Fibroblast of skin of left quadriceps (primary cell): ENCODE measurements around the gene GJD3.

ENCODE experiments used
- DNase-seq, 2 experiments: peaks; one replicate each; pipeline ENCODE4 v3.0.0-alpha.2; 2013; ENCODE audit warnings: low read depth in 2 of 2

GJD3 gene

DNA sequence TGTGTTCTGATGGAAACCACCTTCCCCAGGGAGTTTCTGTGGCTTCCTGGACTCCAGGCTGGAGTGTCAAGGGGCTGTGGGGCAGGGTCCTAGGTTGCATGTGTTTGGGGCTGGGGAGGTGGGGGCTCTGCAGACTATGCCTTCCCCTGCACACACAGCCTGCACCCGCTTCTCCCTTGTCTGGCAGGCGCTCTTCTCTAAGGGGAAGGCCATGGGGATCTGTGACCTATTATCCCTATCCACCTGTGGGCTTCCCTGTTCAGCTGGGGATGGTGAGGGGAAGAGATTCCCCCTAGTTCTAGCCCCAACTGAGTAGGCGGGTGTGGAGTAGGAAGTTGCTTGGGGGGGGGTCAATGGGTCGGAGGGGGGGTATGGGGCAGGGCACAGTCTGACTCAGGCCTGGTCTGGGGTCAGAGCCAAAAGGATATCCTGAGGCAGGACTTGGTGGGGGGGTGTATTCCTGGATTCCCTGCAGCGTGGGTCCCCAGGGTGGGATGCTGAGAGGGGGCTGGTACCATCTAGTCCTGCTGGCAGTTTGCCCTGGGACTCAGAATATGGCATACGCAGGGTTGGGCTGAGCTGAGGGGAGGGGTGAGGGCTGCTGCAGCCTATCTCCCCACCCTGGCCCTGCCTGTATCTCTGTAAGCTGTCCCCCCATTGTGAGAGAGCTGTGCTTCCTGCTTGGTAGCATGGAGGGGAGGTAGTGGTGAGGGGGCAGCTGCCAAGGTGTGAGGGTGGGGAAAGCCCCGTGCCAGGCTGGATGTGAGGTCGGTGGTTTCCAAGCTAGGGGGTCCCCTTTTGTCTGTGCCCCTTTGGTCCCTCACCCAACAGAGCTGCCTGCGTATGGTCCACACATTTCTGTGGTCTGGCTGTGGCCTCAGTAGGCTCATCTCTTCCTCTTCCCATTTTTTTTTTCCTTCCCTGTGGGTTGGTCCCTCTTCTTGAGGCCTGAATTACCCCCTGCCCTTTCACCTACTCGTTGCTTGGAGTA is 40.9 kb downstream of the GJD3 start:
- no peak for DNase-seq

DNA sequence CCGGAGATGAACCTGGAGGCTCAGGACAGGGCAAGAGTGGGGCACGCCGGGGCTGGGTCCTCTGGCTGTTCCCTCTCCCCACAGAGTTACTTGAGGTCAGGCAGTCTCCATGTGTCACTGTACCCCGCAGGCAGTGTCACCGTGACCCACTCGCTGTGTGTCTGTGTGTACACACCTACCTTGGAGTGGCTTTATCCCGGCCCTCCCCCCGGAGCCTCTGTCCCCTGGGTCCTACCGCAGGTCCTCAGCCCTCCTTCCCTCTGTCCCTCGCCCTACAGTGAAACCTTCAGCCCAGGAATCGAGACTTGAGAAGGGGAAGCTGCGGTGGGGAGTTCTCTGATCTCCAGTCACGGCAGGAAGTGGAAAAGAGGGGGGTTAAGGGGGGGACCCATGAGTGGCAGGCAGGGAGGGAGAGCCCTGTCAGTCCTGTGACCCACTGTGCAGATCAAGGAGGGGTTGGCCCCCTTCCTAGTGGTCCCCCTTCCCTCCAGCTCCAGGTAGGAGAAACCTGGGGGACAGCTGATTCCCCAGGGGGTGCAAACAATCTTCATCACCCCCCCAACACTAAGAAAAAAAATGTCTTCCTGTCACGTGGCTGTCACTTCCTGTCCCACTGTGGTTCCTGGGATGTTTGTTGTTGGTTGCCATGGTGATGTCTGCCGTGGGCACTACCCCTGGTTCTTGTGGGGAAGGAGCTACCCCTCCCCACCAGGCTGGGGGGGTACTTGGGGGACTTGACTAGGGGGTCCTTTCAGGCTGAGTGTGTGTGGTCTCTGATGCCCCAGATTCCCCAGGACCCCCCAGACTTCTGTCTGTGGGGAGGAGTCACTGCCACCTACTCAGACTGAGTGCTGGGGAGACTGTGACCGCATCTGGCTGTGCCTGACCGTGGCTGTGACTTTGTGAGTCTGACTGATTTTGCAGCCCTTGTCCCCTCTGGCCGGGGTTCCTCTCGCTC is 41.9 kb downstream of the GJD3 start:
- DNase-seq, result no peak

GRCh38 chr17:40321961-40322357 is 42.6 kb downstream of the GJD3 start:
- DNase-seq, result no peak

- no peak for DNase-seq
These were observed 43.0 kb downstream of the GJD3 start for GRCh38 chr17:40321524-40321929.

DNA sequence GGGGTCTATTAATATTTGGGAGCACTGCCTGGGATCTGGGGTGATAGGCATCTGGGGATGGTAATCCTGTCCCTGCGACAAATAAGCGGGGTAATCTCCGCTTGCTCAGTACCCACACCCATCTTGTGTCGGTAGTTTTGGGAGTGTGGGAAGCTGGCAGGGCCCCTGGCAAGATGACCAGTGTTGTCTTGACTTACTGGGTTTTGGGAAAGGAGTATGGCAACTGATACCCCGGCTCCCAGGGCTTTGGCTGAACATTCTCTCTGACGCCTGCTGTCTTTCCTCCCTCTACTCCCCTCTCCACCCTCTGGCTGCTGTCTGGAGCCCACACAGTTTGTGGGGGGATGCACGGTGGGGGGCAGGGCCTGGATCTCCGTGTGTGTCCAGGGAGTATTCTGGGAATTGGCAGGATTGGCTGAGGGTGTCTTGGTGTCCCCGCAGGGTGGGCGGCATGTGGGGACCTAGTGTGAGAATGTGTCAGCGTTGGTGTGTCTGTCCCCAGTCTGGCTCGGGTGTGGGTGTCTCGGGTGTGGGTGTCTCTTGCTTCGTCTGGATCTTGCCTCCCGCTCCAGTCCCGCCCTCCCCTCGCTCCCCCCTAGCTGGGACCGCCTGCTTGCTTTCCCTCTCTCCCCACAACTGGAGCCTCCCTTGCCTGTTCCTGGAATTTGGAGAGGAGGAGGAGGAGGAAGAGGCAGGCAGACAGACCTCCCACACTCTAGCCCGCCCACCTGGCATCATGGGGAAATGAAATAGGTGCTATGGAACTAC is 43.6 kb downstream of the GJD3 start:
- DNase-seq, result no peak

DNA sequence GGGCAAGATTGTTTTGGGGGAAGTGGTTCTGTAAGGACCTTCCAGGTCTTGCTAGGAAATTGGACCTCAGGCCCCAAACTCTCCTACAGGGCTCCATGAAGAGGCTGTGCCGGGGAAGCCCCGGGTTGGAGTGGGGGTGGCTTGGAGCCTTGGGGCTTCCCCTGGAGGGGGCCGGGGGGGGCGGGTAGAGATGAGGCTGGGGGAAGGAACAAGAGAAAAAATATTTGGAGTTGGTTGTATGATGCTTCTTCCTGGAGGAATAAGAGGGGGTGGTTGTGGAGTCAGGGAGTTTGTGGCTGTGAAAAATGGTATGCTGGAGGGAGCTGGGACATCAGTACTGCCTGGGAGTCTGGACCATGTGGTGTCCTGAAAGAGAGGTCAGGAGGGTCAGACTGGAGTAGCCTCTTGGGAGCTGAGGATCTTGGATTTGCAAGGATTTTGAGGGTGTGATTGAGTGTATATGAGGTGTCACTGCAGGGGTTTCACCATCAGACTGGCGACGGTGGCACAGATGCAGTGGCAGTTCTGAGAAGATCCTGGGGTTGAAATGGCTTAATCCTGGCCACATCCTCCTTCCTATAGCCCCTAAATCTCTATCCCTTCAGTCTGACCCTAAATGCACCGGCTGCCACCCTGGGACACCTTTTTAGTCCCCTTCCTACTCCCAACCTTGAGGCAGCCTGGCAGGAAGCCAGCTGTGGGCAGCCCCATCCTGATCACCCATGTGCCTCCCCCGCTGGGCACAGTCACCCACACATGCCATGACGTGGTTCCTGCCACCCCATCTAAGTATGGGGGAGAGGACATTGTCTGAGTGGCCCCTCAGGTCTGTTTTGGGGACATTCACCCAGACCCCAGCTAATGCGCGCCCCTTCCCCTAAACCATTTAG is 44.6 kb downstream of the GJD3 start:
- DNase-seq, result no peak

DNA sequence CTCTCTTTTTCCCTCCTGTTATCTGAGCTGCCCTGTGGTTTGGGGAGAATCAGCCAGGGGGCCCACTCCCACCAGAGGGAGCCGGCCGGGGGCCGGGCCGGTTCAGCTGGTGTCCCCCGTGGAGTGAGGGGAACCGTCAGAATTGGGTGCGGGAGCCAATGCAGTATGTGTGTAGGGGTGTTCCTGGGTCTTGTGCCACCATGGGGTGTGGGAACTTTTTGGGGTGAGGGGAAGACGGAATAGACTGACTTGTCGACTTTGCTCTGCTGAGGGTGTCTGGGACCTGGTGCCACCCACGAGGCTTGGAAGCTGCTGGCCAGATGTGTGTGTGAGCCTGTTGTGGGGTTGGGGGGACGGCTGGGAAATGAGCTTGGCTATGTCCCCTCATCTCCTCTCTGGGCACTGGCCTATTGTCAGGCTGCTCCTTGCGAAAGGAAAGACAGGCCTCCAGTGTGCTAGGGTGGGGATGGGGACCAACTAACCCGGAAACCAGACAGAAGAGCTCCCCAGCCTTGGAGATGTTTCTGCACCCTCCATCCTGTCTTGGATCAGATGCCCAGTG is 45.6 kb downstream of the GJD3 start:
- no peak for DNase-seq

DNA sequence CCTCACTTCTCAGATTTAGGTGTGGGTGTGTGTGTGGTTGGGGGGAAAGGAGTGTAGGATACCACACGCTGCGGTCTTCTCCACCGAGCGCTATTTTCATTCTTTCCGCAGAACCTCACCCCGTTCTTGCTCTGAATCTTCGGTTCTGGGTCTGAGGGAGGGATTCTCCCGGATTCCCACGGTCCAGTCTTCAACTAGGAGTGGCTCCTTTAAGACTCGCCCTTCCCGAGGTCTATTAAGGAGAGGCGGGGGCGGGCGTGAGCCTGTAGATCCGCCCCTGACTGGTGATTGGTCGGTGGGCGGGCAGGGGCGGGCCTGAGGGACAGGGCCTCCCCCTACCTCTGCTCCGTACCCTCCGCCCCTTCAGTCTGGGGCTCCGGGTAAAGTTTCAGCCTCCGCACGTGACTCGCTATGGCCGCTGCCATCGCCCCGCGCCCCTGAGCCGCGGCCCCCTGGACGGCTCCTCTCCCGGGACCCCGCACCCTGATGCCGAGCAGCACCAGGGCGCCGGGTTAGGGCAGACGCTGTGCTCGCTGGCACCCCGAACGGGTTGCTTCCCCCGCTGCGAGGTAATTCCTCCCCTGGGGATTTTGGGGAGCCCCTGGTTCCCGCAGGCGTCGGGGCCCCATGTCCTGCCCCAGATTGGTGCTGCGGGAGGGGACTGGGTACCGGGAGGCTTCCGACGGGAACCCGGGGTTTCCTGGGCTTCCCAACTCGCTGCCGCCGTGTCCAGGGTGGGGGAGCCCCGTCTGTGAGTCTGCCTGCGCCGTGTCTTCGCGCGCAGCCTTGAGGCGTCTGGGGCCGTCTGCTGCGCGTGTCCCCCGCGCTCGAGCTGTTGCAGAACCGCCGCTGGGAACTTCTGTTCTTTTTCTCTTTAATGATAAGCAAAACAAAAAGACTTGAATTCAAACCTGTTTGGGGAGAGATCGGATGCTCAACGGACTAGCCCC is 46.4 kb downstream of the GJD3 start:
- peak; percentile 90 to 92 for DNase-seq

DNA sequence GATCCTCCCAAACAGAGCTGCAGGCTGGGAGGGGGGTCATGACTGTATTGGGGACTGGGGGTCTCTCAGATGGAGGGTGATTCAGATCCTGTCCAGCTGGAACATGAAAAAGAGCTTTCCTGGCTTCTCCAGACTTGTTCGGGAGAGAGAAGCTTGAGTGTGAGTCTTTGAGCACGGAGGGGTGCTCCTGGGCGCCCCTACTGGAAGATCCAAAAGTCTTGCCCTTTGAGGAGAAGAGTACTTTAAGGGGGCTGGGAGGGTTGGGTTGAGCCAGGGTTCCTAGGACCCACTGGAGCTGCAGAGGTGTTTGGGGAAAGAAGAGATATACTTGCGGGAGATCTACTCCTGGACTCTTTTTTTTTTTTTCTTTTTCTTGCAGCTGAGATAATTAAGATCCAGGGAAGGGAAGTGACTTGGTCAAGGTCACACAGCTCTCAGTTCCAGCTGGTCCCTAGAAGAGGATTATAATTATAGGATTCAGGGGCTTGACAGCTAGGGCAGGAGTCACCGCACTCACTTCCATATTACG is 47.1 kb downstream of the GJD3 start:
- no peak for DNase-seq

DNA sequence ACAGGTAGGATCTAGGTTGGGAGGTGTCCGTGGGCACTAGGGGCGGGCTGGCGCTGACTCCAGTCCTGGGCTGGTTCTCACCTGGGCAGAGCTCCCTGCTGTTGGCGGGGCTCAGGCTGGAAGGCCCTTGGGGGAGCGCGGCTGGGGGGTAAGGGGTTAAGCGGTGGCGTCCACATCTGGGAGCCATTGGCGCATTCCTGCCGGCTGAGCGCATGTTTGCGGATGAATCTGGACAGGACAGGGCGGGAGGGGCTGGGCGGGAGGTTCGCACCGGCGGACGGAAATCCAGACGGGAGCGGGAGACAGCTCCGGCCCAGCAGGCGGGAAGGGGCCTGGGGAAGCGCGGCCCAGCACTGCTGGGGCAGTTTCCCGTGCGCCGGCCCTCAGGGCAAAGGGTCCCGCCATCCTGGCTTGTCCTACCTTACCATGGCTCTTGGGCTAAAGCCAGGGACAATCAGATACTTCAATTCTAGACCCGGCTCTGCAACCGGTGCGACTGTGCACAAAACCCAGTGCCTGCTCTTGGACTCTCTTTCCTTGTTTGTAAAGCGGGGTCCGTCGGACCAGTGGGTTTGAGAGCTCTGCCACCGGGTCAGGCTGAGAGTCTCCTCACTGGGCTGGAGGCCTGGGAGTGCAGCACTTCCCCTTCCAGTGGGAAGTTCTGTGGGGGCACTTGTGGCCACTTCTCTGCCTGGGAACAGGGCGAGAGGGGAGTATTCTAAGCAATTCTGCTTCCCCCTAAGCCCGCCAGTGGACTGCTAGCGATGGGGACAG is 47.8 kb downstream of the GJD3 start:
- peak in 1 of 2 experiments; percentile 59 for DNase-seq

- DNase-seq, result no peak
These were observed 48.6 kb downstream of the GJD3 start for GRCh38 chr17:40315678-40316570.

- DNase-seq, result no peak
These were observed 49.3 kb downstream of the GJD3 start for GRCh38 chr17:40315206-40315605.

DNA sequence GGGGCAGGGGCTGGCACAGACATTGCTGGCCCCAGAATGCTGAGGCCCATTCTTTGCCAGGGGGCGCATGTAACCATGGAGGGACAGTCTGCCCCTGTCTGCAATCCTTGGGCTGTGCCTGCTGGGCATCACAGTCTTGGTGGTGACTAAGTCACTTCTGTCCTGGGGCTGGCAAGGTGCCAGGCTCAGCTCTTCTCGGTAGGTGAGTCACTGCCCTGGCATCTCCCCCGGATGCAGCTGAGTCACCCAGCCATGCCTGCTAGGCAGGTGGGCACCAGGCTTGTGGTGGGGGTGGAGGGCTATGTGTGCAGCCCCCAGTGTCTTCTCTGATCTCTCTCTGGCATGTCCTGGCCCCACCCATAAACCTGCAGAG is 50.0 kb downstream of the GJD3 start:
- DNase-seq, result peak in 1 of 2 experiments; percentile 58

DNA sequence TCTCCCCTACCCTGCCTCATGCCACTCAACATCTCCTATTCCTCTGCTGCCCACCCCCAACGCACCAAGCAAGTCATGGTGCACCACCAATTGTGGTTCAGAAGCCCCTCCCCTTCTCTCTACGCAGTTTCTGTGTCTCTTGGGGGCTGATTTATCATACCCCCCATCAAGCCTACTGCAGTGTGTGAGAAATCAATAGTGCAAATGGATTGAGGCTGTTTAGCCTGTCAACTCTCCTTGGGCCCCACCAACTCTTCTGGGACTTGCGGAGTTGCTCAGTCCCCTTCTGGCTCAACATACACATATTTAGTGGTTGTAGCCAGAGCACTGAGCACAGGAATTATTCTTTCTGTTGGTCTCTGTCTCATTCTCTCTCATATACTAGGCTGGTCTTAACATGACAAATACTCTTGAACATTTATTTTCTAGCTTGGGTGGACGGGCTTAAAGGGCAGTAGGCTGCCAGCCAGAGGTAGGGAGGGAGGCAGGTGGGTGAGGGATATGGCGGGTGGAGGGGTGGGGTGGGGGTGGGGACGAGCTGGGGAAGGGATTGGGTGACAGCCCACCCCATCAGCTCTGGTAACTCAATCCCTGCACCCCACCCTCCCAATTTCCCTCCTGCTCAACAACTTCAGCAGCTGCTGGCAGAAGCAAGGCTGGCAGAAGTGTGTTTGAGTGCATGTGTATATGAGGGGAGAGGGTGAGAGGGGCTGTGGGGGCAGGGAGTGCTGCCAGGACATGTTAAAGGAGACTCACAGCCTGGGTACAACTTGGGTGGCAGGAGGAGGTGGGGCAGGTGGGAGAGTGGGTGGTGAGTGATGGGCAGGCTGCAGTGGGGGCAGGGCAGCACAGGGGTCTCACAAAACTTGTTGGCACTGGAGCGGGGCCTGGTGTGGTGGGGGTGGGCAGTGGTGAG is 50.6 kb downstream of the GJD3 start:
- DNase-seq, result no peak
